HFF-Myc (cell line): ENCODE results near the gene PRKD2.
A peak's percentile ranks its signal among the peaks of the same experiment; 100 is the strongest.

Source experiments
- DNase-seq: peaks from one replicate; pipeline ENCODE4 v3.0.0-alpha.2; 2011; ENCODE audit warnings: low read depth; ENCODE audit errors: extremely low read depth
- H3K4me3 ChIP-seq: replicated peaks from 2 replicates; pipeline ENCODE4 v1.5.1; 2011; ENCODE audit warnings: low read depth, mild to moderate bottlenecking, control low read depth, low read length
- CTCF ChIP-seq: IDR thresholded peaks from 2 replicates; pipeline ENCODE4 v1.5.1; 2012; ENCODE audit warnings: mild to moderate bottlenecking, low read depth, low read length, control low read depth; ENCODE audit errors: missing control alignments

Gene PRKD2

GRCh38 chr19:46721269-46722003 lies 4.5 kb upstream of the PRKD2 start:
- no peak for DNase-seq
- peak; percentile 23 for TF ChIP-seq CTCF
- H3K4me3 ChIP-seq, result no peak overlapping the region

- no peak for DNase-seq
- TF ChIP-seq CTCF, result no peak
- no peak overlapping the region for H3K4me3 ChIP-seq
These were observed 3.8 kb upstream of the PRKD2 start for GRCh38 chr19:46720503-46721239.

GRCh38 chr19:46719629-46720502 lies 3.0 kb upstream of the PRKD2 start:
- TF ChIP-seq CTCF, result no peak
- DNase-seq, result no peak
- no peak overlapping the region for H3K4me3 ChIP-seq

GRCh38 chr19:46718934-46719622 lies 2.2 kb upstream of the PRKD2 start:
- no peak overlapping the region for H3K4me3 ChIP-seq
- DNase-seq, result no peak
- no peak for TF ChIP-seq CTCF

- TF ChIP-seq CTCF, result no peak
- no peak for DNase-seq
- H3K4me3 ChIP-seq, result no peak overlapping the region
These were observed 1.4 kb upstream of the PRKD2 start for GRCh38 chr19:46718157-46718933.
